ENCODE data around the gene CD55.

DNA sequence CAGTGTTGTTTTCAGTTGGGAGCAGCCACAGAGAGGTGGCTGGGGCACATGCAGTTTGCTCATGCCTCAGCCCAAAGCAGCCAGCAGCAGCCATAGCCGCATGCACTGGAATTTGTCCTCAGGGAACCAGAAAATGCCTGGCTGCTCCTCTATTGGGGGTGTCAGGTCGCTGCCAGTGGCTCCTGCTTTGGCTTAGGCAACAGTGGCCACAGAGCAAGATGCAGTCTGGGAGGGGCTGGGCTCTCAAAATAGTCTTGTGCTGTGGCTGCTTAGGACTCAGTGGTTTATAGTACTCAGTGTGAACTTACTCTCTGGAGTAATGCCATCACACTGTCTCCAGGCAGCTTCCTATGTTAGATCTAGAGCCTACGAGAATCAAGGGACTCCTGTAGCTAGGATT lies 25.0 kb downstream of the CD55 start:
- TF ChIP-seq, protein P1, sequence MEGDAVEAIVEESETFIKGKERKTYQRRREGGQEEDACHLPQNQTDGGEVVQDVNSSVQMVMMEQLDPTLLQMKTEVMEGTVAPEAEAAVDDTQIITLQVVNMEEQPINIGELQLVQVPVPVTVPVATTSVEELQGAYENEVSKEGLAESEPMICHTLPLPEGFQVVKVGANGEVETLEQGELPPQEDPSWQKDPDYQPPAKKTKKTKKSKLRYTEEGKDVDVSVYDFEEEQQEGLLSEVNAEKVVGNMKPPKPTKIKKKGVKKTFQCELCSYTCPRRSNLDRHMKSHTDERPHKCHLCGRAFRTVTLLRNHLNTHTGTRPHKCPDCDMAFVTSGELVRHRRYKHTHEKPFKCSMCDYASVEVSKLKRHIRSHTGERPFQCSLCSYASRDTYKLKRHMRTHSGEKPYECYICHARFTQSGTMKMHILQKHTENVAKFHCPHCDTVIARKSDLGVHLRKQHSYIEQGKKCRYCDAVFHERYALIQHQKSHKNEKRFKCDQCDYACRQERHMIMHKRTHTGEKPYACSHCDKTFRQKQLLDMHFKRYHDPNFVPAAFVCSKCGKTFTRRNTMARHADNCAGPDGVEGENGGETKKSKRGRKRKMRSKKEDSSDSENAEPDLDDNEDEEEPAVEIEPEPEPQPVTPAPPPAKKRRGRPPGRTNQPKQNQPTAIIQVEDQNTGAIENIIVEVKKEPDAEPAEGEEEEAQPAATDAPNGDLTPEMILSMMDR (IDR thresholded peaks at IDR 0.05; ENCODE audit: insufficient read depth, low read length): no peak
- no peak for TF ChIP-seq POLR2AphosphoS5 (IDR thresholded peaks at IDR 0.05; ENCODE audit: low read depth)
- TF ChIP-seq, protein P2, sequence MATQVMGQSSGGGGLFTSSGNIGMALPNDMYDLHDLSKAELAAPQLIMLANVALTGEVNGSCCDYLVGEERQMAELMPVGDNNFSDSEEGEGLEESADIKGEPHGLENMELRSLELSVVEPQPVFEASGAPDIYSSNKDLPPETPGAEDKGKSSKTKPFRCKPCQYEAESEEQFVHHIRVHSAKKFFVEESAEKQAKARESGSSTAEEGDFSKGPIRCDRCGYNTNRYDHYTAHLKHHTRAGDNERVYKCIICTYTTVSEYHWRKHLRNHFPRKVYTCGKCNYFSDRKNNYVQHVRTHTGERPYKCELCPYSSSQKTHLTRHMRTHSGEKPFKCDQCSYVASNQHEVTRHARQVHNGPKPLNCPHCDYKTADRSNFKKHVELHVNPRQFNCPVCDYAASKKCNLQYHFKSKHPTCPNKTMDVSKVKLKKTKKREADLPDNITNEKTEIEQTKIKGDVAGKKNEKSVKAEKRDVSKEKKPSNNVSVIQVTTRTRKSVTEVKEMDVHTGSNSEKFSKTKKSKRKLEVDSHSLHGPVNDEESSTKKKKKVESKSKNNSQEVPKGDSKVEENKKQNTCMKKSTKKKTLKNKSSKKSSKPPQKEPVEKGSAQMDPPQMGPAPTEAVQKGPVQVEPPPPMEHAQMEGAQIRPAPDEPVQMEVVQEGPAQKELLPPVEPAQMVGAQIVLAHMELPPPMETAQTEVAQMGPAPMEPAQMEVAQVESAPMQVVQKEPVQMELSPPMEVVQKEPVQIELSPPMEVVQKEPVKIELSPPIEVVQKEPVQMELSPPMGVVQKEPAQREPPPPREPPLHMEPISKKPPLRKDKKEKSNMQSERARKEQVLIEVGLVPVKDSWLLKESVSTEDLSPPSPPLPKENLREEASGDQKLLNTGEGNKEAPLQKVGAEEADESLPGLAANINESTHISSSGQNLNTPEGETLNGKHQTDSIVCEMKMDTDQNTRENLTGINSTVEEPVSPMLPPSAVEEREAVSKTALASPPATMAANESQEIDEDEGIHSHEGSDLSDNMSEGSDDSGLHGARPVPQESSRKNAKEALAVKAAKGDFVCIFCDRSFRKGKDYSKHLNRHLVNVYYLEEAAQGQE (IDR thresholded peaks at IDR 0.05; ENCODE audit: insufficient replicate concordance, low read depth): no peak
